HG02642 (cell line): Measurements from ENCODE around the gene AFM.

Experiments used
- ATAC-seq: cut with Tn5 transposase; IDR thresholded peaks from one replicate; pipeline ENCODE4 v1.9.1; 2021; ENCODE audit warnings: mild to moderate bottlenecking; ENCODE audit not compliant: unreplicated experiment, poor library complexity

AFM gene

DNA sequence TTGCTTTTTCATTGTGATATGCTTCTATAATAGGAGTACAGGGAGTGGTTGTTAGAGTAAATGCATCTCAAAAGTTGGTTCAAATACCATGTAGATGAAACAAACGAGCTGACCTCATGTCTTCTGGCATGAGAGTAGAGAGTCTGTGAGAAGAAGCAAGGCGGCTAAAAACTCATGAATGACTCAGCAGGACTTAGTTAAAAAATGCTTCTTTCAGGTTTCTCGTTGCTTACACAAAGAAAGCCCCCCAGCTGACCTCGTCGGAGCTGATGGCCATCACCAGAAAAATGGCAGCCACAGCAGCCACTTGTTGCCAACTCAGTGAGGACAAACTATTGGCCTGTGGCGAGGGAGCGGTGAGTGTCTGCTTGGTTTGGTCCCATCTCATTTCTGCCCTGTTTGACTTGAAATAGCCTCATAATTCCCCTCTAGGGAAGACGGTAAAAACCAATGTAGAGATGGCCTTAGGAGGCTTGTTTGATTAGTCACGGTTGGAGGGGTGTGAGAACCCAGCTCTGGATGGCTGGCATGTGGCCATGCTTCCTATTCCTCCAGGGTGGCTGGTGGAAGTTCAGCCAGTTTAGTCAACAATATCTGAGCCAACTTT, 31.0 kb upstream of the AFM start:
- ATAC-seq, result no peak

DNA sequence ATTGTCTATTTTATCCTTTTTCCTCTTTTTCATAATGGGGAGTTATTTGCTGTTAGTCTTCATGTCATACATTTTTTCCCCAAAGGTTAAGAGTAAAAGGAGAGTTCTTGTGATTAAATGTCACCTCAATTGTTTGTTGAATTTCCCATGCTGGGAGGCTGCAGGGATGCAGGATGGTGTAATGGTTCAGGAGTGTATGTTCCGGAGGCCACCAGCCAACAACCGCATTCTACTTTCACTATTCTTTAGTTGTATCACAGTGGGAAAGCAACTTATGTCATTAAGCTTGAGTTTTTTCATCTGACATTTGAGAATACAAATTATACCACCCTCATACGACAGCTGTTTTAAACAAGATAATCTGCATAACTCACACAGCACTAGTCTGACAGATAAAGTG, 30.1 kb upstream of the AFM start:
- no peak for ATAC-seq

DNA sequence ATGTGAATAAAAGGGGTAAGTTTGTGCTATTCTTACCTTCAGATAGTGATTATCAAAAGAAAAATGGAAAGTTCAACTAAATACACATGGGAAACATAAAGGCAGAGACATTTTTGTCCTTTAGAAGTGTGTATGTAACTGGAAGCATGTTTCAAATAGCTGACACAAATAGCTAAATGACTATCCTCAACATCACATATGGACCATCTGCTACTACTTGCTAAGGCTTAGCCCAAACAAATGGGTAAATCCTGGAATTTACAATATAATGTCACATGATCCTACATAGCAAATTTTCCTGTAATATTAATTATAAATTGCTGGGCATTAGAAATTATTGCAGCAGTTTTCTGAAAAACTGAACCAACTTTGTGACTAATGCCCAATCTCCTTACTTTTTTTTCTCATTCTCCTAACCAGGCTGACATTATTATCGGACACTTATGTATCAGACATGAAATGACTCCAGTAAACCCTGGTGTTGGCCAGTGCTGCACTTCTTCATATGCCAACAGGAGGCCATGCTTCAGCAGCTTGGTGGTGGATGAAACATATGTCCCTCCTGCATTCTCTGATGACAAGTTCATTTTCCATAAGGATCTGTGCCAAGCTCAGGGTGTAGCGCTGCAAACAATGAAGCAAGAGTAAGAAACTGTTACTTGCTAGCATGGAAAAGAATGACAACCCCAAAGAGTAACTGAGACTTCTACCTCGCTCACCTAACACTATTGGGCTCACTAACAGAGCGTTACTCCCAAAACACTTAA, 29.4 kb upstream of the AFM start:
- ATAC-seq, result no peak

DNA sequence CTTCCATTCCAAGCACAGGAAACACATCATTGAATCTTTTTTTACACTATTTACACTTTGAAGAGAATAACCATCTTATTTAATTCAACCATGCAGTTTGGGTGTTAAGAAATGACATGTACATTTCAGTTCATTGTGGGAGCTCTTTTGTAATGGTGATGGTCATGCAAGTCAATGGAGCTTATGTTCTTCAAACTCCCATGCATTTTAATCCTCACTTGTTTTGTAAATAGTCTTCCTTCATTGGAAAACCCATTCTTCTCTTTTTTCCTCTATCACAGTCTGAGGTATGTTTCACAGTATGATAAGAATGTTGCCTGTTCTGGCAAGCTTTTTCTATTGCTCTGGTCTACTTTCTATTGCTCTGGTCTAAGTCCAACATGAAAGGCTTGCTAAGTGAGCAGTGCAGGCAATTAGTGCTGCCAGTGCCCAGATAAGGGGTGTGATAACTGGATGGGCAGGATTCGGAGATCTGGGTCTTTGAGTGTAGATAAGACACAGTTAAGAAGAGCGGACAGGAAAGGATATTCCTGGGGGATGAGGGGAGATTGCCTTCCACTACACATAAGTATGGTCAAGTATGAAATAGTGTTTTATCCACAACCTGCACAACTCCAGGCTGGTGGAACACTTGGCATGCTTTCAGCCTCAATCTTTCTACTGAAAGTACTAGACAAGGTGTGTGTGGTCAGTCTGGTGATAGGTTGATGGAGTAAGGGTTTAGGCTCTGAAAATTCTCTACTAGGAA, 28.4 kb upstream of the AFM start:
- no peak for ATAC-seq

DNA sequence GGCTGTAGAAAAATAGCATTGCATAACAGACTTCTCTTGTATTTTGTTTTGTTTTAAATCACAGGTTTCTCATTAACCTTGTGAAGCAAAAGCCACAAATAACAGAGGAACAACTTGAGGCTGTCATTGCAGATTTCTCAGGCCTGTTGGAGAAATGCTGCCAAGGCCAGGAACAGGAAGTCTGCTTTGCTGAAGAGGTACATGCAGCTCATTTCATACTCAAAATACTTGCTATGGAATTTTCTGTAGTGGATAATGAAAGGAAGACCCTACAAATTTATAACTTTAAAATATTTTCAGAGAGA, 27.9 kb upstream of the AFM start:
- ATAC-seq, result no peak

DNA sequence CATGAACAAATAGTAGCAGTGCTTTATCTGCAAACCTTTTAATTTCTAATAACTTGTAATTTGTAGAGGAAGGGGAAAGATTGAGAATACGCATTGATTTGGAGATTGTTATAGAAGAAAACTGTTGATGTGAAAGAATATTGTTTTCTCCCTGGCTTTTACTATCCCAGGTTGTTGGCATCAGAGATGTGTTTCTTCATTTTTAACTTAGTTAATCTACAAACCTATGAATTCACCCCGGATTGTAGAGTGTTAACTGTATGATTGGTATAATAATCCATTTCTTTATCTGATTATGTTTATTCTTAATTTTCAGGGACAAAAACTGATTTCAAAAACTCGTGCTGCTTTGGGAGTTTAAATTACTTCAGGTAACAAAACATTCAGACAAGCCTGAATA, 26.6 kb upstream of the AFM start:
- no peak for ATAC-seq

DNA sequence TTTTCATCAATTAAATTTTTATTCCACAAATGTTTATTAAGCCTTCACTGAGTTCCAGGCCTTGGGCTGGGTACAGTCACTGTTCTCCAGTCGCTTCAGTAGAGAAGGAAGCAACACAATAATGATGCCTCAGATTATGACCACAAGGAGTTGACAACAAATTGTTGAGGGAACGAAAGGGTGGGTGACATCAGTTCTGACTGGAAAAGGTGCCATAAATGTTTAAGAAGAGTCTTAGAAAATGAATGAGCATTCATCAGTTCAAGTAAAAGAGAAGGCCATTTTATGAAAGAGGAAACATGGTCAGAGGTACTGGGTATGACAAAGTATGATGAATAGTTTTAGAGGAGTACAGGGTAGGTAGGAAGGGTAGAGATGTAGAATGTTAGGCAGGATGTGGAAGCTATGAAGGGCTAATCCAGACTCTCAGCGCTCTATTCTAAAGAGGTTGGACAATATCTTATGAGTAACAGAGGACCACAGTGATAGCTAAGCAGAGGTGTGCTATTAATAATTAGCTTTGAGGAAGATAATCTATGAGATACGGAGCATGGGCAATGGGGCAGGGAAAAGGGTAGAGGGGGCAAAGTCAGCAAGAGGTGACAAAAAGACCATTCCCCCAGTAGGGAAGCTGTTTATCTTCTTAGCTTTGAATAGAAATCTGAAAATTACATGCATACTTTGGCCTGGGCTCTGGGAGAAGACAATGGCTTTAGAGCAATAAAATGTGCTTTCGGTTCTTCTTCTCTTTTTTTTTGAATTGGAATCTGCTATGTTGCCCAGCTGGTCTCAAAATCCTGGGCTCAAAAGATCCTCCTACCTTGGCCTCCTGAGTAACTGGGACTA, 25.1 kb upstream of the AFM start:
- no peak for ATAC-seq

DNA sequence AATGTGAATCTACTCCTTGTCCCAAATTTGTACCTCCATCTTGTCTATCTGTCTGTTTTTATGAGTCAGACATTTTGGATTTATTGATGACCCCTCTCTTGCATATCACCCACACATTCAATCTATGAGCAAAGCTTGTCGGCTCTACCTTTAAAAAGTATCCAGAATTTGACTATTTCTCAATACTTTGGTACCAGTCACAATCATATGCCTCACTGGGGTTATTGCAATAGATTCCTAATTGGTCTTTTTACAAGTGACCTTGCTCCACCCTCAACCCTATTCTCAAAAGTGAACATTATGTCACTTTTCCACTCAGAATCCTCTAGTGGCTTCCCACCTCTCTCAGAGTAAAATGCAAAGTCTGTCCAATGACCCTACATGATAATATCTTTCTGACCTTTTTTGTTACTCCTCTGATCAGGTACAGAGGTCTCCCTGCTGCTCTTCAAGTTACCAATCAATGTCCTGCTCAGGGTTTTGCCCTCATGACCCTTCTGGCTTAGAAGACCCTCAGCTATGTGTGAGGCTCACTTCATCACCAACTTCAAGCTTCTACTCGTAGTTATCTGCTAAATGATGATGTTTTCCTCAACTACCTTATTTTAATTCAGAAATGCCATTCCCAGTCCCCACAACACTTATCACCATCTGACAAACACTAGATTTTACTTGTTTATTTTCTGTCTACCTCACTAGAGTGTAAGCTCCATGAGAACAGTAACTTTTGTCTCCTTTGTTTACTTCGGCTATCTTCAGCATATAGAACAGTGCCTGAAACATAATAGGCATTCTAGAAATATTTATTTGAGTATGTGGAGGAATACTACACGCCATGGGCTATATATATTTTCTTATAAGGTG, 23.1 kb upstream of the AFM start:
- ATAC-seq, result no peak

DNA sequence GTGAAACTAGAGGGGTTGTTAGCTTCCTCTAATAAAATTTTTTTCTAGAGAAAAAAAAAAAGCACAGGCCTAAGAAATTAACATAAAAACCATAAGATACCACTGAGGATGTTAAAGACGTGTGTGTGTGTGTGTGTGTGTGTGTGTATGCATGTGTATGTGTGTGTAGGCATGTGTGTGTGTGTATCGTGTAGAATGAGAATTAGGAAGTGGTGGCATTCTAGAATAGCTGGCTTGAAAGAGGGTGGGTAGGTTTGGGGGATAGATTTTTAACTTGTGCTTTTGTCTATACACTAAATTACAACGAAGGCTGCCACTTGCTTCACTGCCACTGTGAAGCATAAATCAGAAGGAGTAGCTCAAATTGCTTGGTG, 22.5 kb upstream of the AFM start:
- ATAC-seq, result no peak

DNA sequence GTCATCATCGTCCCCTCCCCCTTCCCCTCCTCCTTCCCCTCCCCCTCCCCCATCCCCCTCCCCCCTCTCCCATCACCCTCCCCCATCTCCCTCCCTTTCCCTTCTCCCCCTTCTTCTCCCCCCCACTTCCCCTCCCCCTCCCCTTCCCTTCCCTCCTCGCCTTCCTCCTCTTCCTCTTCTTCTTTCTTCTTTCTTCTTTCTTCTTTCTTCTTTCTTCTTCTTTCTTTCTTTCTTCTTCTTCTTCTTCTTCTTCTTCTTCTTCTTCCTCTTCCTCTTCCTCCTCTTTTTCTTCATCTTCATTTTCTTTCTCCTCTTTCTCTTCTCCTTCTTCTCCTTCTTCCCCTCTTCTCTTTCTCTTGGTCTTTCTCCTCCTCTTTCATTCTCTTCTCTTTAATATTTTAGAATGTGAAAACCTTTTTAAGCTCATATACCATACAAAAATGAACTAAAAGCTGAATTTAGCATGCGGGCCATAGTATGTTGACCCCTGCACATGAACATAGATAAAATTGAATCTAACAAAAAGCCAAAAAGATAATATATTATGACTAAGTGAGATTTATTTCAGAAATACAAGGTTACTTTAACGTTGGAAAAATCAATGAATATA, 20.5 kb upstream of the AFM start:
- ATAC-seq, result no peak

DNA sequence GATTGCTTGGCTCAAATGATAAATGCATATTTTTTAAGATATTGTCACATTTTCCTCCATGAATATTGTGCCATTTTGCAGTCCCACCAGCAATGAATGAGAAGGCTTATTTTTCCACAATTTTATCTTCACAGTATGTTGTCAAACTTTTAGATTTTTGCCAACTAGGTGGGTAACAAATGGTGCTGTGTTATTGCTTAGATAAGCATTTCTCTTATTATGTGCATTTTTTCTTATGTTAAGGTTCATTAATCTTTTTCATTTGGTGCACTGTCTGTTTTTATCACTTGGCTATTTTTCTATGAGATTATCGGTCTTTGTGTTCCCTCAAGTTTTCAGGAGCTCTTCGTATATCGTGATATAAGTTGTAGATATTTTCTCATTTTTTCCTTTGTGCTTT, 13.4 kb upstream of the AFM start:
- ATAC-seq, result no peak

DNA sequence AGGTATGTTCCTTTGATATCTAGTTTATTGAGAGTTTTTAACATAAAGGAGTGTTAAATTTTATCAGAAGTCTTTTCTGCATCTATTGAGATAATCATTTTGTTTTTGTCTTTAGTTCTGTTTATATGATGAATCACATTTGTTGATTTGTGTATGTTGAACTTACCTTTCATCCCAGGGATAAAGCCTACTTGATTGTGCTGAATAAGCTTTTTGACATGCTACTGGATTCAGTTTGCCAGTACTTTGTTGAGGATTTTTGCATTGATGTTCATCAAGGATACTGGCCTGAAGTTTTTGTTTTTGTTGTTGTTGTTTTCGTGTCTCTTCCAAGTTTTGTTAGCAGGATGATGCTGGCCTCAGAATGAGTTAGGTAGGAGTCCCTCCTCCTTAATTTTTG, 10.8 kb upstream of the AFM start:
- no peak for ATAC-seq

DNA sequence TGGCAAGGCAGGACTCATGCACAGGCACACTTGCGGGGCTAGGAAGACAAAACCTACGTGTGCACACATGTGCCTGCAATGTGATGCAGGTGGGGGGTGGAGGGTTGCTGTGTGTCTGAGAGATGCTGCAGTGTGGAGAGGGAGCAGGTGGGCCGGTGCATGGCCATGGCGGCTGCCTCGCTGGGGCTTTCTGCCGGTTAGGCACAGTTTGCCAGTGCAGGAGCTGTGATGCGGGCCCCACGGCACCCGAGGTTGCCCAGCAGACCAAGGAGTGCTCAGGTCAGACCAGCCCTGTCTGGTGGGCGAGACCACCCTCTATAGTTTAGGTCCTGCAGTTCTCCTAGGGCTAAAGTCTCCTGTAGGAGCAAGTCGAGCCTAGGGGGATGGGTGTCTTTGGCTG, 4.4 kb upstream of the AFM start:
- ATAC-seq, result no peak

DNA sequence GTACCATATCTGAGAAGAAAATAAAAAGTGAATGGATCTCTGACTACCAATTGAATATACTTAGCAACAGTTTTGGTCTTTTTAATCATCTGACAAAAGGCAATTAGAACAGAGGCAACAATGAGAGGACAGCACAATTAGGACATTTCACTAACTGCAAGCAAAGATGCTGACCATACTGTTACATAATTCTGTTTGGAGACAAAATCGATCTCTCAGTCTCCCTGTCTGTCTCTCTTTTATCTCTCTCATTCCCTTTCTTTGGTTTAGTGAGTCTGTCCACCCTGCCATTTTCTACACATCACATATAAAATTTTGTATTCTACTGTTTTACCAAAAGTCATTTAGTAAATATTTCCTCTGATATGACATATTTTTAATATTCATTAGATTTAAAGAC, 2.2 kb upstream of the AFM start:
- ATAC-seq, result no peak

DNA sequence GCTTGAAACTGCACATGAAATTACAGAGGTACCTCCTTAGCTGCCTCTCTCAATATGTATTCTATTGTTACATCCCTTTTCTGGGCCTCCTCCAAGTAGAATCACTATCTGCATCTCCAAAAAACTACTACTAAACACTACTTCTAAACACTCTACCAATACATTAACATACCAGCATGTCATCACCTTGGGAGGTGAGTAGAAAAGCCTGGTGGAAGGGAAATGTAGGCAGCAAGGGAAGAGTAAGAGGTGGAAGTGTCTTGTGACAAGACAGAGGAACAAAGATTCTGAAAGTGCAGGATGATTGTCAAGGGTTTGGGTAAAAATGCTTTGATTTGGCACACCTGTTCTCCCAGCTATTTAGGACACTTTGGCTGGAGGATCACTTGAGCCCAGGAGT, 3.5 kb downstream of the AFM start:
- ATAC-seq, result no peak

DNA sequence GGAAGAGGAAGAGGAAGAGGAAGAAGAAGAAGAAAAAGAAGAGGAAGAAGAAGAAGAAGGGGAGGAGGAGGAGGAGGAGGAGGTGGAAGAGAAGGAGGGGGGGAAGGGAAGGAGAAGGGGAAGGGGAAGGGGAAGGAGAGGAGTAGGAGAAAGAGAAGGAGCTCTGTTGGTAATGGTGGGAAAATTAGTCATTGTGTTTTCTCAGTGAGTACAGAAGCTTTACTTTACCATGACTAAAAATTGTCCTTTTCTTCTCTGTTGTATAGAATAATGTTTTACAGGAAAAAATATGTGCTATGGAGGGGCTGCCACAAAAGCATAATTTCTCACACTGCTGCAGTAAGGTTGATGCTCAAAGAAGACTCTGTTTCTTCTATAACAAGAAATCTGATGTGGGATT, 4.1 kb downstream of the AFM start:
- no peak for ATAC-seq

DNA sequence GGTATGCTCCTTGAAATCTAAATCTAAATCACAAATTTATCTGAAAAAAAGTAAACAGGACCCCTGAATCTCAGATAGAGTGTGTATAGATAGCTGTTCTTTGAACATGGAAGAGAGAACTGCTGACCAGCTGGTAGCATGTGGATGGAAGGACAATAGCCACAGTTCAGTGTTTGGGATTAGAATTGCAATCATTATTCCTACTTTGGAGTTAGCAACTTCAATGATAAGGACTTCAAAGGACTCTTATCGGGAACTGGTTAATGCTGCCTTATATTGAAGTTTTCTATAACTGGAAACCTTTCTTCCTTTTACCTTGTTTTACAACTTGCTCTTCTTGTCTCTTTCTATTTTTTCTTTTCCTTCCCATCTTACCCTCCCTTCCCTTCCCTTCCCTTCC, 5.0 kb downstream of the AFM start:
- no peak for ATAC-seq

DNA sequence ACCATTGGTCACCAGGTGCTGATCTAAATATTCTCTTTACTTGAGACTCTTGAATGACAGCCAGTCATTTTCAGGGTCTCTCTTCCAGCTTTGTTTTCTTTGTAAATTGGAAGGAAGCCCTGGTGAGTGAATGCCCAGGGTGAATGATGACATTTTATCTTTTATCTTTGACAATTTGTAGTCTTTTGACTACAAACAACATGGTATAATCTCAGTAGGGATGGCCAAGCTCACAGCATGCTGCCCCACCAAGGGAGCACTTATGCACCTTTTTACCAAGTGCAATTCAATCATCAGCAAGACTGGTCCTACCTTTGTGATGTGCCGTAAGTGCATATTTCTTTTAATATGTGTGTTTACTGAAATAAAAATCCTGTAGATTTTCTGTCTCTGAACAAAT, 5.7 kb downstream of the AFM start:
- ATAC-seq, result no peak

DNA sequence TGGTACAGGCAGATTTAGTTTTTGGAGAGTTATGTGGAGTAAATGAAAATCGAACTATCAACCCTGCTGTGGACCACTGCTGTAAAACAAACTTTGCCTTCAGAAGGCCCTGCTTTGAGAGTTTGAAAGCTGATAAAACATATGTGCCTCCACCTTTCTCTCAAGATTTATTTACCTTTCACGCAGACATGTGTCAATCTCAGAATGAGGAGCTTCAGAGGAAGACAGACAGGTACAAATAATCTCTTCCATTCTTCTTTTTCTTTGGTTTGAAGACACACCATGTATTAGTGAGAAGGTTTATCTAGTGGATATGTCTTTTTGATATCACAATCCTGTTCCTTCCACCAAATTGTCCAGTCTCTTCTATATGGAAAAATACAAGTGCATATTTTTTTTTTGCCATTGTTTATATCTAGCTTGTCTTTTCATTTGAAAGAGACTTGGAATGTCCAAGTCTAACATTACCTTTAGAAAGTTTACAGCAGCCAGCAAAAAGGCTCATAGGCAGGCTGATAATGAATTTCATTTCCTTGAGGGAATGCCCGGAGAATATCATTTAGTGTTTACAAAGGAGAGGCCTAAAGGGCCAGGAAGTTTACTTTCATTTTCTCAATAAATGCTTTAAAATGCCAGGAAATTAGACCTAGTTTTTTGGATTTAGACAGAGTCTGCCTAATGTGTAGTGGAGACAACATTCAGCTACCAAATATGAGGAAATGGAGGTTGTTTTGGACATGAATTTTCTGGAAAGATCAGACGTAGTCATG, 18.6 kb downstream of the AFM start:
- no peak for ATAC-seq
